Liver (tissue), 9 donors: ENCODE results near the gene CD180. TPM values are rescaled to one million over a fixed set of nuclear protein-coding genes. Genes with fewer than 3 reads are reported as not detected.
A peak's percentile ranks its signal among the peaks of the same experiment; 100 is the strongest.

ENCODE experiments used
- DNase-seq: peaks from one replicate; pipeline ENCODE4 v3.0.0-alpha.2; 2017; ENCODE audit warnings: low spot score
- H3K27ac ChIP-seq, 2 donors: one replicate each; pipeline ENCODE4 v1.7.0; 2013; ENCODE audit warnings: inconsistent platforms in 2 of 2, low read length in 2 of 2, control low read depth in 1 of 2, low read depth in 1 of 2, mild to moderate bottlenecking in 1 of 2
- H3K27me3 ChIP-seq, 4 donors: one replicate each; pipeline versions ENCODE4 v1.6.1 to v1.7.0; 2013; ENCODE audit warnings: low read length in 3 of 4, inconsistent platforms in 1 of 4, mild to moderate bottlenecking in 1 of 4, moderate library complexity in 1 of 4; ENCODE audit not compliant: control insufficient read depth in 4 of 4, insufficient read depth in 4 of 4
- H3K36me3 ChIP-seq, 4 donors: one replicate each; pipeline versions ENCODE4 v1.6.1 to v1.7.0; 2013; ENCODE audit warnings: low read length in 3 of 4, mild to moderate bottlenecking in 3 of 4, low read depth in 1 of 4, moderate library complexity in 1 of 4; ENCODE audit not compliant: control insufficient read depth in 4 of 4, insufficient read depth in 3 of 4
- H3K4me1 ChIP-seq, 4 donors: one replicate each; pipeline versions ENCODE4 v1.6.1 to v1.7.0; 2013; ENCODE audit warnings: low read length in 3 of 4, mild to moderate bottlenecking in 3 of 4, moderate library complexity in 1 of 4; ENCODE audit not compliant: control insufficient read depth in 4 of 4, insufficient read depth in 4 of 4
- H3K4me3 ChIP-seq, 3 donors: one replicate each; pipeline versions ENCODE4 v1.6.1 to v1.7.0; 2013; ENCODE audit warnings: low read length in 3 of 3, control low read depth in 1 of 3, low read depth in 1 of 3, mild to moderate bottlenecking in 1 of 3
- H3K9ac ChIP-seq, 2 donors: one replicate each; pipeline ENCODE4 v1.7.0; 2013; ENCODE audit warnings: low read length in 2 of 2, mild to moderate bottlenecking in 2 of 2, moderate library complexity in 2 of 2, control low read depth in 1 of 2, low read depth in 1 of 2
- H3K9me3 ChIP-seq, 4 donors: one replicate each; pipeline versions ENCODE4 v1.6.1 to v1.7.0; 2013; ENCODE audit warnings: low read length in 3 of 4; ENCODE audit not compliant: control insufficient read depth in 4 of 4
- EGR1 ChIP-seq, 2 donors: IDR thresholded peaks; 2 replicates each; pipeline ENCODE4 v1.6.1; 2016 to 2018; ENCODE audit warnings: antibody characterized with exemption in 2 of 2, low read depth in 2 of 2
- FOXA1 ChIP-seq: IDR thresholded peaks from 2 replicates; pipeline ENCODE4 v1.6.1; 2016; ENCODE audit warnings: antibody characterized with exemption
- FOXA2 ChIP-seq: IDR thresholded peaks from 2 replicates; pipeline ENCODE4 v1.6.1; 2016; ENCODE audit warnings: antibody characterized with exemption
- GABPA ChIP-seq, 2 donors: IDR thresholded peaks in 1 of 2; conservative IDR thresholded peaks in 1 of 2; 2 replicates each; pipeline ENCODE4 v1.6.1; 2016; ENCODE audit warnings: antibody characterized with exemption in 2 of 2, mild to moderate bottlenecking in 1 of 2, moderate library complexity in 1 of 2
- HNF4A ChIP-seq, 2 donors: conservative IDR thresholded peaks; 2 replicates each; pipeline ENCODE4 v1.6.1; 2016; ENCODE audit warnings: antibody characterized with exemption in 2 of 2, mild to moderate bottlenecking in 2 of 2
- HNF4G ChIP-seq: IDR thresholded peaks from 2 replicates; pipeline ENCODE4 v1.6.1; 2016; ENCODE audit warnings: antibody characterized with exemption
- JUND ChIP-seq, 2 donors: IDR thresholded peaks; 2 replicates each; pipeline ENCODE4 v1.6.1; 2016; ENCODE audit warnings: antibody characterized with exemption in 2 of 2
- NR2F2 ChIP-seq: IDR thresholded peaks from 2 replicates; pipeline ENCODE4 v1.6.1; 2016; ENCODE audit warnings: antibody characterized with exemption
- RAD21 ChIP-seq, 2 donors: IDR thresholded peaks; 2 replicates each; pipeline ENCODE4 v1.6.1; 2016; ENCODE audit warnings: antibody characterized with exemption in 2 of 2, mild to moderate bottlenecking in 2 of 2
- RXRA ChIP-seq, 2 donors: IDR thresholded peaks; 2 replicates each; pipeline ENCODE4 v1.6.1; 2017 to 2018; ENCODE audit warnings: antibody characterized with exemption in 2 of 2, mild to moderate bottlenecking in 1 of 2
- SP1 ChIP-seq: IDR thresholded peaks from 2 replicates; pipeline ENCODE4 v1.6.1; 2018; ENCODE audit warnings: antibody characterized with exemption, mild to moderate bottlenecking
- TAF1 ChIP-seq: conservative IDR thresholded peaks from 2 replicates; pipeline ENCODE4 v1.6.1; 2016; ENCODE audit warnings: antibody characterized with exemption, mild to moderate bottlenecking
- YY1 ChIP-seq: IDR thresholded peaks from 2 replicates; pipeline ENCODE4 v1.6.1; 2016; ENCODE audit warnings: antibody characterized with exemption, mild to moderate bottlenecking
- WGBS: extraction: QIAGEN DNeasy Blood & Tissue Kit; methylation state at CpG from one replicate; pipeline ENCODE4 v1.1.7; 2013; 5-methylcytosine and 5-hydroxymethylcytosine counted together
- polyA plus RNA-seq, 2 donors: library from polyadenylated mRNA; stranded (reverse) in 1 of 2; unstranded in 1 of 2; fragments of 200-250 nt in 1 of 2; fragments of >200 nt in 1 of 2; fragmentation: Nextera tagmentation in 1 of 2; extraction: Ambion mirVana in 1 of 2; gene quantifications; one replicate each; pipeline versions ENCODE4 v1.2.1 to v1.2.3, GENCODE V29; 2013 to 2015
- total RNA-seq, 2 donors: library from RNA; depleted of rRNA; stranded (reverse); fragments of >200 nt; gene quantifications; one replicate each; pipeline ENCODE4 v1.2.3, GENCODE V29; 2014
- TF ChIP-seq, protein P1 (sequence below): IDR thresholded peaks from 2 replicates; pipeline ENCODE4 v1.6.1; 2016; ENCODE audit warnings: antibody characterized with exemption, mild to moderate bottlenecking
- TF ChIP-seq, protein P2 (sequence below): IDR thresholded peaks from 2 replicates; pipeline ENCODE4 v1.6.1; 2016; ENCODE audit warnings: antibody characterized with exemption
- TF ChIP-seq, protein P3 (sequence below): fragments of 150-350 bp; IDR thresholded peaks from 2 replicates; pipeline ENCODE4 v1.5.1; 2017; ENCODE audit warnings: improper control_type of control experiment, low read depth, low read length; ENCODE audit not compliant: missing input control
- TF ChIP-seq, protein P4 (sequence below): IDR thresholded peaks from 2 replicates; pipeline ENCODE4 v1.6.1; 2016; ENCODE audit warnings: antibody characterized with exemption
- TF ChIP-seq, protein P5 (sequence below): IDR thresholded peaks from 2 replicates; pipeline ENCODE4 v1.6.1; 2016; ENCODE audit warnings: antibody characterized with exemption
- donor health status: healthy.
- donor health status: healthy.
- donor health status: healthy.
- donor health status: healthy.
- donor health status: healthy.

CD180 gene
- total and polyA plus RNA-seq, 4 donors, result 0.33 to 3.7 (median 0.78) TPM

DNA sequence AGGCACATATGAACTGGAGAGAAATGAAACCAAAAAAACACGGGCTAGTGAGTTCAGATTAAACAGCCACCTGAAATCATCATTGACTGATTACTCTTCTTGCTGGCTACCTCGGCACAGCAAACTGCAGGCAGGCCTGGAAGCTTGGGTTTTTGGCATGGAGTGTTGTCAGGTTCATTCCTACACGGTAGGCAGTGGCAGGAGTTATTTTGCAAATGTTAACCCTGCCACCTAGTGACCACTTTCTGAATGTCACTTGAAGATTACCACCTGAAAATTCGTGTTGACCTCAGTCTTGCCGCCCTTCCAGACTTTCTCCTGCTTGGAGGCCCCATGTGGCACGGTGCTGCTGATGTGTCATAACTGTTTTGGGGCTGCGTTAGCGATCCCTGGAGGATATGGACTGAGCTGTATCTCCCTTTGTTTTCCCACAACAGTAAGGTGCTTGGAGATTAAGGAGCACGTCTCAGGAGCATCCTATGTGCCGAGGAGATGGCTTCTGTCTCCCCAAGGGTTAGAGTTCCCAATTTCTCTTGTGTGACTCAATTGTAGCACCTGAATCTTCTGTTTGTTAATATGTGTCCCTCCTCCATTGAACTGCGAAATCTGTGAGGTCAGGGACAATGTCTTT lies 12.7 kb upstream of the CD180 start:
- 27% methylated on average over 11 of the region's 11 CpGs for WGBS
- Histone ChIP-seq H3K4me3 (no peak overlapping the region), H3K4me1 (no peaks in the 10 kb centered on the region), H3K9ac (peak overlapping the region in 1 of 2 donors; percentile 56), H3K27ac (no peak overlapping the region), H3K36me3 (no peaks in the 10 kb centered on the region), H3K9me3 (no peaks in the 10 kb centered on the region), H3K27me3 (no peaks in the 10 kb centered on the region)
- DNase-seq, result peak; percentile 52
- TF ChIP-seq YY1 (no peak), HNF4A (conservative IDR thresholded peaks at IDR 0.05) (no peak), RXRA (IDR thresholded peaks at IDR 0.05) (peak; percentile 20 to 65), SP1 (peak; percentile 21), RAD21 (IDR thresholded peaks at IDR 0.05) (peak; percentile 98 to 100)
- TF ChIP-seq, protein P1, sequence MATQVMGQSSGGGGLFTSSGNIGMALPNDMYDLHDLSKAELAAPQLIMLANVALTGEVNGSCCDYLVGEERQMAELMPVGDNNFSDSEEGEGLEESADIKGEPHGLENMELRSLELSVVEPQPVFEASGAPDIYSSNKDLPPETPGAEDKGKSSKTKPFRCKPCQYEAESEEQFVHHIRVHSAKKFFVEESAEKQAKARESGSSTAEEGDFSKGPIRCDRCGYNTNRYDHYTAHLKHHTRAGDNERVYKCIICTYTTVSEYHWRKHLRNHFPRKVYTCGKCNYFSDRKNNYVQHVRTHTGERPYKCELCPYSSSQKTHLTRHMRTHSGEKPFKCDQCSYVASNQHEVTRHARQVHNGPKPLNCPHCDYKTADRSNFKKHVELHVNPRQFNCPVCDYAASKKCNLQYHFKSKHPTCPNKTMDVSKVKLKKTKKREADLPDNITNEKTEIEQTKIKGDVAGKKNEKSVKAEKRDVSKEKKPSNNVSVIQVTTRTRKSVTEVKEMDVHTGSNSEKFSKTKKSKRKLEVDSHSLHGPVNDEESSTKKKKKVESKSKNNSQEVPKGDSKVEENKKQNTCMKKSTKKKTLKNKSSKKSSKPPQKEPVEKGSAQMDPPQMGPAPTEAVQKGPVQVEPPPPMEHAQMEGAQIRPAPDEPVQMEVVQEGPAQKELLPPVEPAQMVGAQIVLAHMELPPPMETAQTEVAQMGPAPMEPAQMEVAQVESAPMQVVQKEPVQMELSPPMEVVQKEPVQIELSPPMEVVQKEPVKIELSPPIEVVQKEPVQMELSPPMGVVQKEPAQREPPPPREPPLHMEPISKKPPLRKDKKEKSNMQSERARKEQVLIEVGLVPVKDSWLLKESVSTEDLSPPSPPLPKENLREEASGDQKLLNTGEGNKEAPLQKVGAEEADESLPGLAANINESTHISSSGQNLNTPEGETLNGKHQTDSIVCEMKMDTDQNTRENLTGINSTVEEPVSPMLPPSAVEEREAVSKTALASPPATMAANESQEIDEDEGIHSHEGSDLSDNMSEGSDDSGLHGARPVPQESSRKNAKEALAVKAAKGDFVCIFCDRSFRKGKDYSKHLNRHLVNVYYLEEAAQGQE, result no peak
- TF ChIP-seq, protein P2, sequence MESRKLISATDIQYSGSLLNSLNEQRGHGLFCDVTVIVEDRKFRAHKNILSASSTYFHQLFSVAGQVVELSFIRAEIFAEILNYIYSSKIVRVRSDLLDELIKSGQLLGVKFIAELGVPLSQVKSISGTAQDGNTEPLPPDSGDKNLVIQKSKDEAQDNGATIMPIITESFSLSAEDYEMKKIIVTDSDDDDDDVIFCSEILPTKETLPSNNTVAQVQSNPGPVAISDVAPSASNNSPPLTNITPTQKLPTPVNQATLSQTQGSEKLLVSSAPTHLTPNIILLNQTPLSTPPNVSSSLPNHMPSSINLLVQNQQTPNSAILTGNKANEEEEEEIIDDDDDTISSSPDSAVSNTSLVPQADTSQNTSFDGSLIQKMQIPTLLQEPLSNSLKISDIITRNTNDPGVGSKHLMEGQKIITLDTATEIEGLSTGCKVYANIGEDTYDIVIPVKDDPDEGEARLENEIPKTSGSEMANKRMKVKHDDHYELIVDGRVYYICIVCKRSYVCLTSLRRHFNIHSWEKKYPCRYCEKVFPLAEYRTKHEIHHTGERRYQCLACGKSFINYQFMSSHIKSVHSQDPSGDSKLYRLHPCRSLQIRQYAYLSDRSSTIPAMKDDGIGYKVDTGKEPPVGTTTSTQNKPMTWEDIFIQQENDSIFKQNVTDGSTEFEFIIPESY, result no peak
- TF ChIP-seq, protein P3, sequence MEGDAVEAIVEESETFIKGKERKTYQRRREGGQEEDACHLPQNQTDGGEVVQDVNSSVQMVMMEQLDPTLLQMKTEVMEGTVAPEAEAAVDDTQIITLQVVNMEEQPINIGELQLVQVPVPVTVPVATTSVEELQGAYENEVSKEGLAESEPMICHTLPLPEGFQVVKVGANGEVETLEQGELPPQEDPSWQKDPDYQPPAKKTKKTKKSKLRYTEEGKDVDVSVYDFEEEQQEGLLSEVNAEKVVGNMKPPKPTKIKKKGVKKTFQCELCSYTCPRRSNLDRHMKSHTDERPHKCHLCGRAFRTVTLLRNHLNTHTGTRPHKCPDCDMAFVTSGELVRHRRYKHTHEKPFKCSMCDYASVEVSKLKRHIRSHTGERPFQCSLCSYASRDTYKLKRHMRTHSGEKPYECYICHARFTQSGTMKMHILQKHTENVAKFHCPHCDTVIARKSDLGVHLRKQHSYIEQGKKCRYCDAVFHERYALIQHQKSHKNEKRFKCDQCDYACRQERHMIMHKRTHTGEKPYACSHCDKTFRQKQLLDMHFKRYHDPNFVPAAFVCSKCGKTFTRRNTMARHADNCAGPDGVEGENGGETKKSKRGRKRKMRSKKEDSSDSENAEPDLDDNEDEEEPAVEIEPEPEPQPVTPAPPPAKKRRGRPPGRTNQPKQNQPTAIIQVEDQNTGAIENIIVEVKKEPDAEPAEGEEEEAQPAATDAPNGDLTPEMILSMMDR, result peak; percentile 86

DNA sequence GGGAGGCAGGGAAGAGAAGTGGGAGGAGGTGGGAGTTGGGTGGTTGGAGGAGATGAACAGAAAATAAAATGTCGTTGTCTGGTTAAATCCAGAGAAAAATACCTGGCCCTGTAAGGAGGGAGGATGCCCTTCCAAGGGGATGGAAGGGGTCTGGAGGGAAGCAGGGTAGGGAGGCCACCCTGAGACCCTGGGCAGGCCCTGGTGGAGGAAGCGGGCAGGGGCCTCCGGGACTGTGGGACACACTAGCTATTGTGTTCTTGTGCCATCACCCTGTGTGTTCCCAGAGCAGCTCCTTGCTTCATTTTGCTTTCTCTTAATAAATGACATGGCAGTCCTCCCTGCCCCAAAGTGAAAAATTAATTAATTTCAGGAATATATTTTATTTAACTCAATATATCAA lies 11.8 kb upstream of the CD180 start:
- WGBS, result 97% methylated on average over 3 of the region's 3 CpGs
- H3K27ac ChIP-seq, result no peak overlapping the region
- no peak overlapping the region for H3K9ac ChIP-seq
- H3K9me3 ChIP-seq, result no peaks in the 10 kb centered on the region
- DNase-seq, result no peak
- no peak overlapping the region for H3K4me3 ChIP-seq
- H3K36me3 ChIP-seq, result no peaks in the 10 kb centered on the region
- no peaks in the 10 kb centered on the region for H3K27me3 ChIP-seq
- H3K4me1 ChIP-seq, result no peaks in the 10 kb centered on the region
- TF ChIP-seq FOXA2 (no peak), RAD21 (IDR thresholded peaks at IDR 0.05) (no peak), NR2F2 (no peak), GABPA (IDR thresholded peaks at IDR 0.05 in 1 of 2, conservative IDR thresholded peaks at IDR 0.05 in 1 of 2) (no peak), FOXA1 (no peak), JUND (IDR thresholded peaks at IDR 0.05) (no peak), RXRA (IDR thresholded peaks at IDR 0.05) (no peak), YY1 (no peak), SP1 (no peak), EGR1 (IDR thresholded peaks at IDR 0.05; ENCODE audit: low read depth in 2 of 2) (no peak), HNF4A (conservative IDR thresholded peaks at IDR 0.05) (no peak), TAF1 (no peak), HNF4G (no peak)
- TF ChIP-seq, protein P2, result no peak
- TF ChIP-seq, protein P4, sequence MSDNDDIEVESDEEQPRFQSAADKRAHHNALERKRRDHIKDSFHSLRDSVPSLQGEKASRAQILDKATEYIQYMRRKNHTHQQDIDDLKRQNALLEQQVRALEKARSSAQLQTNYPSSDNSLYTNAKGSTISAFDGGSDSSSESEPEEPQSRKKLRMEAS, result no peak
- TF ChIP-seq, protein P5, sequence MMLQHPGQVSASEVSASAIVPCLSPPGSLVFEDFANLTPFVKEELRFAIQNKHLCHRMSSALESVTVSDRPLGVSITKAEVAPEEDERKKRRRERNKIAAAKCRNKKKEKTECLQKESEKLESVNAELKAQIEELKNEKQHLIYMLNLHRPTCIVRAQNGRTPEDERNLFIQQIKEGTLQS, result no peak
- TF ChIP-seq, protein P3, result no peak
